ENCODE data around the gene ANLN.

DNA sequence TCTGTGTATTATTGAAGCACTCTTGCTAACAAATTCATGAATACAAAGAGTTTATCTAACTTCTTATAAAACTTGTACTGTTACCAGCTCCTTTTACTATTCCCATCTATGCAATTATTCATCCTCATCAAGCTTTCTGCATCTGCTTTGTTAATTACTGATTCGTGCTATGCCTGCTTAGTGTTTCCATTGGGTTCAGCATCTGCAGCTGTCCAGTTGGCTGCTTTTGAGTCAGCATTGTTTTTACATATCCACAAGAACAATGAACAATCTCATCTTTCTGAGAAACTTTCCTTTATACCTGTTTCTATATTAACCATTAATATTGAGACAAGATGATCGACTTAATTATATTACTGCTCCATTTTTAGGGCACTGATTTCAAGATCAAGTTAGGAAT, 19.6 kb upstream of the ANLN start:
- TF ChIP-seq CTCF (IDR thresholded peaks at IDR 0.05; ENCODE audit: low read depth, low read length): no peak
- no peak for TF ChIP-seq MYC (IDR thresholded peaks at IDR 0.05; ENCODE audit: low read depth, low read length)

Measured in NB4 (cell line).